ENCODE results near the gene CPSF7.

- TF ChIP-seq, protein P1, sequence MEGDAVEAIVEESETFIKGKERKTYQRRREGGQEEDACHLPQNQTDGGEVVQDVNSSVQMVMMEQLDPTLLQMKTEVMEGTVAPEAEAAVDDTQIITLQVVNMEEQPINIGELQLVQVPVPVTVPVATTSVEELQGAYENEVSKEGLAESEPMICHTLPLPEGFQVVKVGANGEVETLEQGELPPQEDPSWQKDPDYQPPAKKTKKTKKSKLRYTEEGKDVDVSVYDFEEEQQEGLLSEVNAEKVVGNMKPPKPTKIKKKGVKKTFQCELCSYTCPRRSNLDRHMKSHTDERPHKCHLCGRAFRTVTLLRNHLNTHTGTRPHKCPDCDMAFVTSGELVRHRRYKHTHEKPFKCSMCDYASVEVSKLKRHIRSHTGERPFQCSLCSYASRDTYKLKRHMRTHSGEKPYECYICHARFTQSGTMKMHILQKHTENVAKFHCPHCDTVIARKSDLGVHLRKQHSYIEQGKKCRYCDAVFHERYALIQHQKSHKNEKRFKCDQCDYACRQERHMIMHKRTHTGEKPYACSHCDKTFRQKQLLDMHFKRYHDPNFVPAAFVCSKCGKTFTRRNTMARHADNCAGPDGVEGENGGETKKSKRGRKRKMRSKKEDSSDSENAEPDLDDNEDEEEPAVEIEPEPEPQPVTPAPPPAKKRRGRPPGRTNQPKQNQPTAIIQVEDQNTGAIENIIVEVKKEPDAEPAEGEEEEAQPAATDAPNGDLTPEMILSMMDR (conservative IDR thresholded peaks at IDR 0.05), result no peak
- TF ChIP-seq EZH2 (IDR thresholded peaks at IDR 0.05; ENCODE audit: low read depth), result no peak
Observed at GRCh38 chr11:61454520-61454919, 24.7 kb upstream of the CPSF7 start.
